Brain microvascular endothelial cell (primary cell): ENCODE results near the gene PTRH2.
"Not testable (repeated sequence)": the region's sequence is repeated elsewhere in the genome, so short reads cannot be mapped to it uniquely, and the experiment has no call there.

Source experiments
- DNase-seq: peaks from one replicate; pipeline ENCODE4 v3.0.0-alpha.2; 2020
- H3K27ac ChIP-seq: fragments of 250-450 bp; sonication (Bioruptor Pico); 2 replicates; pipeline ENCODE4 v1.5.1; 2020; ENCODE audit warnings: mild to moderate bottlenecking, moderate library complexity
- H3K27me3 ChIP-seq: fragments of 250-450 bp; sonication (Bioruptor Pico); replicated peaks from 2 replicates; pipeline ENCODE4 v1.5.1; 2020; ENCODE audit warnings: mild to moderate bottlenecking
- H3K36me3 ChIP-seq: fragments of 250-450 bp; sonication (Bioruptor Pico); replicated peaks from 2 replicates; pipeline ENCODE4 v1.5.1; 2020; ENCODE audit warnings: mild to moderate bottlenecking
- H3K4me3 ChIP-seq: 2 replicates; pipeline ENCODE4 v1.5.1; 2011; ENCODE audit warnings: low read depth, mild to moderate bottlenecking, control low read depth, low read length, moderate library complexity
- CTCF ChIP-seq: IDR thresholded peaks from 2 replicates; pipeline ENCODE4 v1.5.1; 2011; ENCODE audit warnings: low read depth, mild to moderate bottlenecking, moderate library complexity, low read length, control low read depth, inconsistent platforms; ENCODE audit errors: missing control alignments
- in situ Hi-C: cut with HindIII; loops from 2 replicates; pipeline ENCODE4 v1.10.0; 2017; ENCODE audit warnings: low sequenced_read_pairs, low pct_ligation_motif_present

PTRH2 gene

DNA sequence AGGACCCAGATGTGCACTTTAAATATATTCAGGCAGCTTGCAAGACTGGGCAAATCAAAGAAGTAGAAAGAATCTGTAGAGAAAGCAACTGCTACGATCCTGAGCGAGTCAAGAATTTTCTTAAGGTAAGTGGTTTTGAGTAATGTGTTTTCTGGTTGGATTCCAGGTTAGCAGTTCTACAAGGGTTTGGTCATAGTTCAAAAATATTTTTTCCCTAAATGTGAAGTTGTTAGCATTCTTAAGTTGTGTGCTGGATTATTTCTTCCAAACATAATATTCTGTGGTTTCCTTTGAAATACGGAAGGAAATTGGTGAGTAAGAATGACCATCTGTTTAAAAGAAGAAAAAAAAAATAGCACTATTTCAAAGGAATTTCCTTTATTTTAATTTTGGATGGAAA is 38.4 kb downstream of the PTRH2 start:
- no peak for TF ChIP-seq CTCF
- Histone ChIP-seq H3K27me3 (no peaks in the 10 kb centered on the region), H3K27ac (no peak overlapping the region), H3K4me3 (no peak overlapping the region), H3K36me3 (peaks cover 68% of the 10 kb centered on the region)
- peak; percentile 40 for DNase-seq
- in situ Hi-C loops, result no loop called here

DNA sequence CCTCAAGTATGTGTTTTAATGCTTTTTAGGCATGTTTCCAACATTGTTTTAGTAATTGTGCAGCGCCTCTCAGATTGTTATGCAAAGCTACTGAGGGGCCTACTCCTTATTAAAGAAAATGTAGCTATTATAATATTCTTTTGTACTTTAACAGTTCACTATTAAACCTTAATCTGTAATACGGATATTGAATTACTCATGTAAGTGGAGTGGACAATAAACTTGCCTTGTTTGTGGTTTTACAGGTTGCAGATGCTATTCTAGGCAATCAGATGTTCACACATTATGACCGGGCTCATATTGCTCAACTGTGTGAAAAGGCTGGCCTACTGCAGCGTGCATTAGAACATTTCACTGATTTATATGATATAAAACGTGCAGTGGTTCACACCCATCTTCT is 41.0 kb downstream of the PTRH2 start:
- no peak for TF ChIP-seq CTCF
- Histone ChIP-seq H3K27me3 (no peaks in the 10 kb centered on the region), H3K27ac (no peak overlapping the region), H3K36me3 (peaks cover 75% of the 10 kb centered on the region), H3K4me3 (no peak overlapping the region)
- in situ Hi-C loops, result no loop called here
- DNase-seq, result no peak

GRCh38 chr17:59656624-59657023 is 50.6 kb downstream of the PTRH2 start:
- H3K27ac ChIP-seq, in situ Hi-C loops, H3K27me3 ChIP-seq, H3K4me3 ChIP-seq: not testable (repeated sequence)
- H3K36me3 ChIP-seq, result peaks cover 74% of the 10 kb centered on the region
- DNase-seq, result peak; percentile 81

DNA sequence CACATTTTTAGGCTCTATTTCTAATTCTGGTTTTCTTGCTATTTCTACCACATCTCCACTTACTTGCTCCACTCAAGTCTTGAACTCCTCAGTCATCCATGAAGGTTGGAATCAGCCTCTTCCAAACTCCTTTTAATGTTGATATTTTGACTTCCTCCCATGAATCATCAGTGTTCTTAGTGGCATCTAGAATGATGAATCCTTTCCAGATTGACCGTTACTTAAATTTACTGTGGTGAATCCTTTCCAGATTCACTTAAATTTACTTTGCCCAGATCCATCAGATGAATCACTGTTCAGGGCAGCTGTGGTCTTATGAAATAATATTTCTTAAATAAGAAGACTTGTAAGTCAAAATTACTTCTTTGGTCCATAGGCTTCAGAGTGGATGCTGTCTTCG is 55.1 kb downstream of the PTRH2 start:
- H3K27me3 ChIP-seq, result no peaks in the 10 kb centered on the region
- H3K4me3 ChIP-seq, result no peak overlapping the region
- H3K27ac ChIP-seq, result peak overlapping the region; percentile 19
- TF ChIP-seq CTCF, result no peak
- in situ Hi-C loops, result no loop called here
- peaks cover 74% of the 10 kb centered on the region for H3K36me3 ChIP-seq
- peak; percentile 17 for DNase-seq

DNA sequence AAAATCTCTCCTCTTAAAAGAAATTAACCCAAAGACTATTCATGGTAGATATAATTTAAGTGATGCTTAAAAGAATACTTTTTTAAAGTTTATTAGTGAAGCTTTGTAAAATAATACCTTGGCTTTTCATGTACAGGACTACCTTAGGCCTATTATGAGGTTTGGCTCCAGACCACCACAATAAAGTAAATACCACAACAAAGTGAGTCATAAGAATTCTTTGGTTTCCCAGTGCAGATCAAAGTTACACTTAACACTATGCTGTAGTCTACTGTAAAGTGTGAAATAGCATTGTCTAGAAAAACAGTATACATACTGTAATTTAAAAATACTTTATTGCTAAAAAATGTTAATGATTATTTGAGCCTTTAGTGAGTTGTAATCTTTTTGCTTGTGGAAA is 55.9 kb downstream of the PTRH2 start:
- Histone ChIP-seq H3K27me3 (no peaks in the 10 kb centered on the region), H3K36me3 (peaks cover 73% of the 10 kb centered on the region), H3K4me3 (no peak overlapping the region), H3K27ac (no peak overlapping the region)
- in situ Hi-C loops, result no loop called here
- no peak for DNase-seq
- TF ChIP-seq CTCF, result no peak

GRCh38 chr17:59650642-59651041 is 56.6 kb downstream of the PTRH2 start:
- Histone ChIP-seq H3K4me3 (no peak overlapping the region), H3K36me3 (peaks cover 72% of the 10 kb centered on the region), H3K27me3 (no peaks in the 10 kb centered on the region), H3K27ac (no peak overlapping the region)
- DNase-seq, result no peak
- in situ Hi-C loops, result no loop called here
- TF ChIP-seq CTCF, result no peak

DNA sequence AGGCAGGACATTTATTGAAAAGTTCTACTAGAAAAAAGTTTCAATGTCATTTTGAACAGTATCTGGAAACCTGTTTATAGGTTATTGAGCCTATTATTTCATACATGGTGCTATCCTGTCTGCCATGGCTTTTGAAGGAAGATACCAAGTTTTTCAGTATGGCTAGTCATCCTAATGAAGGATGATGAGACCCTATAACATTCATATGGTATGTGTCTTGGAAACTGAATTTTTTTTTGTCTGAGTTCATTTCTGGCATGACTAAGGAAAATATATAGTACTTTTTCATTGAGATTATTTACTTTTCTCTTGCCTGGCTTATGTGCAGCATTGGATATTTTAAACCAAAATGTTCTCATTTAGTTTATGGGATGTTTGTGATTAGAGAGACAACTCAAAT is 57.3 kb downstream of the PTRH2 start:
- Histone ChIP-seq H3K36me3 (peaks cover 69% of the 10 kb centered on the region), H3K27ac (no peak overlapping the region), H3K27me3 (no peaks in the 10 kb centered on the region), H3K4me3 (no peak overlapping the region)
- no peak for TF ChIP-seq CTCF
- in situ Hi-C loops, result no loop called here
- DNase-seq, result no peak
